Stomach (tissue), 4 donors: ENCODE results near the gene SLC46A2.

ENCODE experiments used
- POLR2A ChIP-seq, 4 donors: fragments of 450-650 bp; IDR thresholded peaks; one replicate each; pipeline ENCODE4 v1.6.1; 2016; ENCODE audit warnings: antibody characterized with exemption in 4 of 4, control low read depth in 2 of 4, mild to moderate bottlenecking in 1 of 4, moderate library complexity in 1 of 4
- TF ChIP-seq, protein P1 (sequence below), 7 experiments: fragments of 450-650 bp in 4 of 7; fragments of 200-600 bp in 3 of 7; sonication (generic) in 3 of 7; IDR thresholded peaks; one replicate each; pipeline ENCODE4 v1.5.1; 2016 to 2019; ENCODE audit warnings: antibody characterized with exemption in 7 of 7, control low read depth in 2 of 7, mild to moderate bottlenecking in 1 of 7

DNA sequence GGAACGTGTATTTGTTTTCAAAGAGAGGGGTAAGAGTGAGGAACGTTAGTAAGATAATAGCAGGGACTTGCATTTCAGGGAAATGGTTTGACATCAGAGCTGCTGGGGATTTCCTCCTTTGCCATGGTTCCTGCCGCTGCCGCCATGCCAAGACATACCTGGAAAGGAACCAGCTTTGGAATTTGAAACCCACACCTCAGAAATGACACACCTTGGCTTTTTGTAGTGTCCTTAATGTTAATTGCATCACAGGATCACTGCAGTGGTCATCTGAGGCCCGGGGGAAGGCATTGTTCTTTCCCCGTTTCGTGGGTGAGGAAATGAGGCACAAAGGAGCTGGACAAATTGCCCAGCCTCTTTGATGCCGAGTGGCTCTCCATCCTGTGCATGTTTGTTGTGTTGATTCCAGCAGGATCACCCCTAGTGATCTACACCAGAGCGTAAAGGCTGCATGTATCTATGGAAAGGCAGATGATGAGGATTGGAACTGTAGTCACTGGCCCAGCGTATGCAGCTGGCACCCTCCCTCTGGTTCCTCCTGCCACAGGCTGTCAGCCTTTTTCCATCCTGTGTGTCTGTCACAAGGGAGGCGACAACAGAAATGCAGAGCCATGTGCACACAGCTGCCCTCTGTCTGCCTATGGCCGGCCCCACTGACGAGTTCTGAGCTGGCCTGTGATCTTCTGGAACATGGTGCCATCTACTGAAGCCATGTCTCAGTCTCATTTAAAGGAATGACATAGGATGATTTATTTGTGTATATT is 37.8 kb downstream of the SLC46A2 start:
- no peak for TF ChIP-seq POLR2A (IDR thresholded peaks at IDR 0.05)
- TF ChIP-seq, protein P1, sequence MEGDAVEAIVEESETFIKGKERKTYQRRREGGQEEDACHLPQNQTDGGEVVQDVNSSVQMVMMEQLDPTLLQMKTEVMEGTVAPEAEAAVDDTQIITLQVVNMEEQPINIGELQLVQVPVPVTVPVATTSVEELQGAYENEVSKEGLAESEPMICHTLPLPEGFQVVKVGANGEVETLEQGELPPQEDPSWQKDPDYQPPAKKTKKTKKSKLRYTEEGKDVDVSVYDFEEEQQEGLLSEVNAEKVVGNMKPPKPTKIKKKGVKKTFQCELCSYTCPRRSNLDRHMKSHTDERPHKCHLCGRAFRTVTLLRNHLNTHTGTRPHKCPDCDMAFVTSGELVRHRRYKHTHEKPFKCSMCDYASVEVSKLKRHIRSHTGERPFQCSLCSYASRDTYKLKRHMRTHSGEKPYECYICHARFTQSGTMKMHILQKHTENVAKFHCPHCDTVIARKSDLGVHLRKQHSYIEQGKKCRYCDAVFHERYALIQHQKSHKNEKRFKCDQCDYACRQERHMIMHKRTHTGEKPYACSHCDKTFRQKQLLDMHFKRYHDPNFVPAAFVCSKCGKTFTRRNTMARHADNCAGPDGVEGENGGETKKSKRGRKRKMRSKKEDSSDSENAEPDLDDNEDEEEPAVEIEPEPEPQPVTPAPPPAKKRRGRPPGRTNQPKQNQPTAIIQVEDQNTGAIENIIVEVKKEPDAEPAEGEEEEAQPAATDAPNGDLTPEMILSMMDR (IDR thresholded peaks at IDR 0.05) = no peak
